ENCODE results near the gene MRTFA. TPM values are rescaled to one million over a fixed set of nuclear protein-coding genes. Genes with fewer than 3 reads are reported as not detected.
A peak's percentile ranks its signal among the peaks of the same experiment; 100 is the strongest.

MRTFA gene
- total RNA-seq, 1 experiment from 2014 or later = 28.0 TPM

- ChIA-PET RAD21 (ENCODE audit: low non-redundant PET in 1 of 2, low total read pairs in 2 of 2, uncharacterized antibody in 2 of 2, unreplicated experiment in 2 of 2) (no interaction called here), POLR2A (interaction anchor here (0.7 to 1.0 kb wide), 2 partner anchors 9 to 22 kb away, joined by 3 to 4 read pairs; no protein-coding TSS in a partner anchor), CTCF (no interaction called here)
- no peaks in the 10 kb centered on the region for H3K9me3 ChIP-seq (ENCODE audit: control insufficient read depth in 1 of 2, insufficient read depth in 1 of 2, low read depth in 1 of 2, low read length in 2 of 2)
- no TSS peak for BruUV-seq (replicated peaks)
- peaks cover 70% of the 10 kb centered on the region for H3K79me2 ChIP-seq (ENCODE audit: insufficient read depth, low read length)
- H3K4me2 ChIP-seq (ENCODE audit: low read length) = peak overlapping the region; percentile 38
- DNase-seq (ENCODE audit: low read depth, low spot score) (no peak), ATAC-seq (no peak)
- intact Hi-C loops (cut with micrococcal nuclease) = no loop called here
- TF ChIP-seq CEBPB (IDR thresholded peaks at IDR 0.05; ENCODE audit: low read depth) (0 out of 2 replicates have a peak, but pooled peaks have one; percentile 10), SRF (IDR thresholded peaks at IDR 0.05; ENCODE audit: low read depth) (no peak)
- no peak overlapping the region for H3K9ac ChIP-seq (ENCODE audit: low read length)
- H3K4me3 ChIP-seq (replicated peaks in 1 of 2; ENCODE audit: low read depth in 1 of 2, low read length in 2 of 2) = no peak overlapping the region
- no peaks in the 10 kb centered on the region for H3K36me3 ChIP-seq (ENCODE audit: control insufficient read depth in 1 of 2, insufficient read depth in 2 of 2, low read length in 2 of 2)
- peaks cover 52 to 66% of the 10 kb centered on the region in 2 experiments for H3K4me1 ChIP-seq (ENCODE audit: control insufficient read depth in 1 of 2, insufficient read depth in 2 of 2, low read length in 2 of 2)
- H3K27ac ChIP-seq (ENCODE audit: low read depth, low read length) = no peak overlapping the region; the same call in 1 of the 2 replicates
- H3K9me2 ChIP-seq (ENCODE audit: insufficient read depth) = no peaks in the 10 kb centered on the region
- no peak overlapping the region for H2AFZ ChIP-seq (ENCODE audit: low read depth, low read length, poor library complexity, severe bottlenecking)
- H4K20me1 ChIP-seq (ENCODE audit: insufficient read depth) = no peaks in the 10 kb centered on the region
- H3K27me3 ChIP-seq (ENCODE audit: insufficient read depth, low read length) = no peaks in the 10 kb centered on the region
Observed at GRCh38 chr22:40597526-40598430, 38.7 kb downstream of the MRTFA start.

GRCh38 chr22:40595497-40596234 lies 40.9 kb downstream of the MRTFA start:
- intact Hi-C loops (cut with micrococcal nuclease) = no loop called here
- no peak overlapping the region for H3K9ac ChIP-seq (ENCODE audit: low read length)
- DNase-seq (ENCODE audit: low read depth, low spot score) (no peak), ATAC-seq (no peak)
- H3K4me1 ChIP-seq (ENCODE audit: control insufficient read depth in 1 of 2, insufficient read depth in 2 of 2, low read length in 2 of 2) = peaks cover 45 to 61% of the 10 kb centered on the region in 2 experiments
- ChIA-PET CTCF (no interaction called here), POLR2A (interaction anchor here (0.7 kb wide), 1 partner anchor 16 kb away, joined by 3 read pairs; no protein-coding TSS in a partner anchor), RAD21 (ENCODE audit: low non-redundant PET in 1 of 2, low total read pairs in 2 of 2, uncharacterized antibody in 2 of 2, unreplicated experiment in 2 of 2) (no interaction called here)
- peaks cover 56% of the 10 kb centered on the region for H3K79me2 ChIP-seq (ENCODE audit: insufficient read depth, low read length)
- H3K9me2 ChIP-seq (ENCODE audit: insufficient read depth) = no peaks in the 10 kb centered on the region
- no peak for TF ChIP-seq EGR1 (IDR thresholded peaks at IDR 0.05; ENCODE audit: low read depth)
- TF ChIP-seq YY1 (IDR thresholded peaks at IDR 0.05; ENCODE audit: extremely low read depth, insufficient replicate concordance, low read depth, low read length) = no peak
- no peak for TF ChIP-seq EZH2phosphoT487 (IDR thresholded peaks at IDR 0.05; ENCODE audit: borderline replicate concordance)
- TF ChIP-seq SP1 (IDR thresholded peaks at IDR 0.05; ENCODE audit: low read depth) = no peak
- TF ChIP-seq EZH2 (IDR thresholded peaks at IDR 0.05) = no peak
- TF ChIP-seq, protein P1, sequence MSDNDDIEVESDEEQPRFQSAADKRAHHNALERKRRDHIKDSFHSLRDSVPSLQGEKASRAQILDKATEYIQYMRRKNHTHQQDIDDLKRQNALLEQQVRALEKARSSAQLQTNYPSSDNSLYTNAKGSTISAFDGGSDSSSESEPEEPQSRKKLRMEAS (IDR thresholded peaks at IDR 0.05) = no peak
- H4K20me1 ChIP-seq (ENCODE audit: insufficient read depth) = no peaks in the 10 kb centered on the region
- H3K4me3 ChIP-seq (replicated peaks in 1 of 2; ENCODE audit: low read depth in 1 of 2, low read length in 2 of 2) = no peak overlapping the region
- no peak overlapping the region for H3K27ac ChIP-seq (ENCODE audit: low read depth, low read length)
- H3K9me3 ChIP-seq (ENCODE audit: control insufficient read depth in 1 of 2, insufficient read depth in 1 of 2, low read depth in 1 of 2, low read length in 2 of 2) = no peaks in the 10 kb centered on the region
- H3K4me2 ChIP-seq (ENCODE audit: low read length) = peak overlapping the region; percentile 38; the same call in 1 of the 2 replicates
- no peaks in the 10 kb centered on the region for H3K36me3 ChIP-seq (ENCODE audit: control insufficient read depth in 1 of 2, insufficient read depth in 2 of 2, low read length in 2 of 2)
- BruUV-seq (replicated peaks) = no TSS peak
- H2AFZ ChIP-seq (ENCODE audit: low read depth, low read length, poor library complexity, severe bottlenecking) = no peak overlapping the region
- H3K27me3 ChIP-seq (ENCODE audit: insufficient read depth, low read length) = no peaks in the 10 kb centered on the region
